Measurements from ENCODE around the gene KIF1A. TPM values are rescaled to one million over a fixed set of nuclear protein-coding genes. Genes with fewer than 3 reads are reported as not detected.

KIF1A gene
- total RNA-seq, 1 experiment from 2014 or later = 279 TPM

DNA sequence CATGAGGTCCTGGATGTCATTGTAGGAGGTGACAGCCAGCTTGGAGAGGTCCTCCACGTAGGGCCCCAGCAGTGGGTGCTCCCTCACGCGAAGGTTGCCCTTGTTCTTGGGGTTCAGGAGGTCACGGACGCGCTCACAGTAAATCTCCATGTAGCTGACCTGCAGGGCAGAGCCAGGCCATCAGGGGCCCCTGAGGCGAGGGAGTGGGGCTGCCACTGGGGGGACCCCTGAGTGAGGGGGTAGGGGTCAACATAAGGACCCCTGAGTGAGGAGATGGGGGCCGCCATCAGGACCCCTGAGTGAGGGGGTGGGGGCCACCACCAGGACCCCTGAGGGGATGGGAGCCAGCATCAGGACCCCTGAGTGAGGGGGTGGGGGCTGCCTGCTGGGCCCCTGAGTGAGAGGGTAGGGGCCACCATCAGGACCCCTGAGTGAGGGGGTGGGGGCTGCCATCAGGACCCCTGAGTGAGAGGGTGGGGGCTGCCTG lies 33.6 kb downstream of the KIF1A start (continued):
- no peak for TF ChIP-seq SMAD4 (CRISPR knock-in tag; IDR thresholded peaks at IDR 0.05)

DNA sequence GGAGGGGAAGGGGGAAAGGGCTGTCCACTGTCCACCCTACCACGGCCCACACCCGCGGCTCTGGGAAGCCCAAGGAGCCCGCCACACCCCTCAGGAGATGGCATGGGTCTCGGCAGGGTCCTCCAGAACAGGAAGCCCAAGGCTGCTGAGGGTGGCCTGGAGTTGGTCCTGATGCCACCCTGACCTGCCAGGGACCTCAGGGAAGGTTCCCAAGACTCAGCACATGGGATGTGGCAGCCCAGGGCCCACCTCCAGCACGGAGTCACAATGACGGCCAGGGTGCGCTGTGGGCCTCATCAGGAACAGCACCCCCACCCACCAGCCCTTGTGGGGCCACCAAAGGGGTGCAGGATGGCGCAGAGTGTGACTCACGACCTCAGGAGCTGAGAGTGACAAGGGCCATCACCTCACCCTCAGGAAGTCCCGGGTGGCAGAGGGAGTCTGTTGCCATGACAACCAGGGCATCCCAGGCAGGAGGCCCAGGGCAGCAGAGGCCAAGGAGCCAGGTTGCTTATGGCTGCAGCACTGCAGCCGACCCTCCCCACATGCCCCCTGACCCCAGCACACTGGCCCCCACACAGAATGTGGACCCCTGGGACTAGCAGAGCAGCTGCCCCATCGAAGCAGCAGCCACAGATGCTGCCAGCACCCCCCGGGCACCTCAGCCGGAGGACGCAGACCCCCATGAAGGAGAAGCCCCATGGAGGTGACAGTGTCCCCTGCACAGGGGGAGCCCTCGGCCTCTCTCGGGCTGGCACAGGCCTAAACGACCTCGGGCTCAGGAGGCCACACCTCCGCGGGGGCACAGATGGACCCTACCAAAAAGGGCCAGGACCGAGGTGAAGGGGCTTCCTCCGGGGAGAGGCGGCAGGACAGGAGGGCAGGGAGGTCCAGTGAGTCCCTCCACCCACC lies 34.3 kb downstream of the KIF1A start:
- Mint-ChIP-seq H3K9me3 (no peaks in the 10 kb centered on the region), H3K36me3 (peaks cover 24% of the 10 kb centered on the region; the same call in 1 of the 2 replicates), H3K4me1 (no peaks in the 10 kb centered on the region), H3K27ac (no peak overlapping the region), H3K4me3 (no peak overlapping the region), H3K27me3 (ENCODE audit: low read depth) (no peaks in the 10 kb centered on the region)
- no peak for DNase-seq (ENCODE audit: low spot score)
- ChIA-PET CTCF (no interaction called here), POLR2A (no interaction called here)
- TF ChIP-seq NR1H2 (CRISPR knock-in tag; IDR thresholded peaks at IDR 0.05) (no peak), NFYB (CRISPR knock-in tag; conservative IDR thresholded peaks at IDR 0.05; ENCODE audit: low read depth) (no peak), EMX1 (CRISPR knock-in tag; IDR thresholded peaks at IDR 0.05) (no peak), FOXP4 (CRISPR knock-in tag; IDR thresholded peaks at IDR 0.05) (no peak), FOXJ3 (CRISPR knock-in tag; IDR thresholded peaks at IDR 0.05; ENCODE audit: borderline replicate concordance) (no peak), ATF1 (CRISPR knock-in tag; IDR thresholded peaks at IDR 0.05) (no peak), TP53 (CRISPR knock-in tag; IDR thresholded peaks at IDR 0.05) (no peak), JAZF1 (CRISPR knock-in tag; IDR thresholded peaks at IDR 0.05) (no peak), E2F4 (CRISPR knock-in tag; IDR thresholded peaks at IDR 0.05; ENCODE audit: borderline replicate concordance, low read depth) (no peak), JUN (CRISPR knock-in tag; IDR thresholded peaks at IDR 0.05) (no peak), TEAD4 (CRISPR knock-in tag; IDR thresholded peaks at IDR 0.05) (no peak), CREB1 (CRISPR knock-in tag; IDR thresholded peaks at IDR 0.05) (no peak), SMAD4 (CRISPR knock-in tag; IDR thresholded peaks at IDR 0.05) (no peak)
- TF ChIP-seq, protein P1, sequence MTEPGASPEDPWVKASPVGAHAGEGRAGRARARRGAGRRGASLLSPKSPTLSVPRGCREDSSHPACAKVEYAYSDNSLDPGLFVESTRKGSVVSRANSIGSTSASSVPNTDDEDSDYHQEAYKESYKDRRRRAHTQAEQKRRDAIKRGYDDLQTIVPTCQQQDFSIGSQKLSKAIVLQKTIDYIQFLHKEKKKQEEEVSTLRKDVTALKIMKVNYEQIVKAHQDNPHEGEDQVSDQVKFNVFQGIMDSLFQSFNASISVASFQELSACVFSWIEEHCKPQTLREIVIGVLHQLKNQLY (CRISPR knock-in tag; IDR thresholded peaks at IDR 0.05) = no peak
- TF ChIP-seq, protein P2, sequence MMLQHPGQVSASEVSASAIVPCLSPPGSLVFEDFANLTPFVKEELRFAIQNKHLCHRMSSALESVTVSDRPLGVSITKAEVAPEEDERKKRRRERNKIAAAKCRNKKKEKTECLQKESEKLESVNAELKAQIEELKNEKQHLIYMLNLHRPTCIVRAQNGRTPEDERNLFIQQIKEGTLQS (CRISPR knock-in tag; conservative IDR thresholded peaks at IDR 0.05) = no peak
- ATAC-seq = no peak

DNA sequence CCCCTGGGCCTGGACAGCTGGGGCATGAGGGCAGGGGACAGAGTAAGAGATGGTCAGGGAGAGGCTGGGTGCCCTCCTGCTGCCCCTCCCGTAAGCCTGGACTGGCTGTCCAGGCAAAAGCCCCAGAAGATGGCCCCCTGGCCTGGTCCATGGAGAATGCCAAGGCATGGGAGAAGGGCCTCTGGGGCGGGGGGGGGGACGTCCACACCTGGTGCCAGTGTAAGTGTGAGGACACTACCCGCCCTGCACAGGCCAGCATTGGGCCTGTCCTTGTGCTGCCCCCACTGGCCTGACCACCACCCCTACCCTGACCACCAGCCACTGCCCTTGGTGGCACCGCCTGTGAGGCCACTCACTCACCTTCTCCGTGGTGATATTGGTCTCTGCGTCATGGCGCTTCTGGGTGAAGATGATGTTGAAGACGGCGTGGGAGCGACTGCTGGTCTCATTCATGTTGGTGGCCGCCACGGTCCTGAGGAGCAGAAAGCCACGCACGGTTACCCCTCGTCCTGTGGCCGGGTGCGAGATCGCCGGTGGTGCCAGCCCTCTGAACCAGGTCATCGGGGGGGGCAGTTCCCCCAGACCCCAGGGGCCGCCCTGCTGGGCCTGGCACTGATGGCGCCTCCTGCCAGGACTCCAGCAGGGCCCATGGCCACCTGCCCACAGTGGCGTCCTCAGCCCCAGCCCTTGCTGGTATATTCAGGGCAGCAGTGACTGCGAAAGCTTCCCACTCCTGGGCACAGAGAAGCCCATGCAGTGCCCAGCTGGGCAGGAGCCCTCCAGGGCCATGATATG lies 35.2 kb downstream of the KIF1A start:
- H3K4me1 Mint-ChIP-seq = no peaks in the 10 kb centered on the region
- H3K4me3 Mint-ChIP-seq = no peak overlapping the region
- no peak overlapping the region for H3K27ac Mint-ChIP-seq
- no peaks in the 10 kb centered on the region for H3K27me3 Mint-ChIP-seq (ENCODE audit: low read depth)
- POLR2A ChIA-PET = no interaction called here
- DNase-seq (ENCODE audit: low spot score) (no peak), ATAC-seq (no peak)
- H3K9me3 Mint-ChIP-seq = no peaks in the 10 kb centered on the region
- CTCF ChIA-PET = no interaction called here
- H3K36me3 Mint-ChIP-seq = peaks cover 24% of the 10 kb centered on the region; the same call in 1 of the 2 replicates
- TF ChIP-seq SMAD4 (CRISPR knock-in tag; IDR thresholded peaks at IDR 0.05) (no peak), TEAD1 (CRISPR knock-in tag; IDR thresholded peaks at IDR 0.05) (no peak), TP53 (CRISPR knock-in tag; IDR thresholded peaks at IDR 0.05) (no peak), ARID4B (CRISPR knock-in tag; IDR thresholded peaks at IDR 0.05; ENCODE audit: borderline replicate concordance) (no peak), E2F5 (CRISPR knock-in tag; IDR thresholded peaks at IDR 0.05) (no peak), ZNF512 (CRISPR knock-in tag; IDR thresholded peaks at IDR 0.05; ENCODE audit: borderline replicate concordance) (no peak)
